ENCODE results near the gene MICAL2.
A peak's percentile ranks its signal among the peaks of the same experiment; 100 is the strongest.

Gene MICAL2

GRCh38 chr11:12212174-12212820 lies 101.9 kb downstream of the MICAL2 start:
- no peak for DNase-seq

- DNase-seq = peak; percentile 65
Measured at GRCh38 chr11:12212821-12213185, 102.4 kb downstream of the MICAL2 start.

- peak; percentile 79 for DNase-seq
Measured at GRCh38 chr11:12213883-12214282, 103.5 kb downstream of the MICAL2 start.

GRCh38 chr11:12214751-12215150 lies 104.4 kb downstream of the MICAL2 start:
- DNase-seq = no peak

- no peak for DNase-seq
Measured at GRCh38 chr11:12215181-12215593, 104.8 kb downstream of the MICAL2 start.

GRCh38 chr11:12216041-12216451 lies 105.7 kb downstream of the MICAL2 start:
- DNase-seq = no peak

GRCh38 chr11:12216671-12217374 lies 106.4 kb downstream of the MICAL2 start:
- DNase-seq = peak; percentile 57

- DNase-seq = no peak
Measured at GRCh38 chr11:12217879-12218278, 107.5 kb downstream of the MICAL2 start.

- DNase-seq = no peak
Measured at GRCh38 chr11:12218909-12219308, 108.5 kb downstream of the MICAL2 start.

GRCh38 chr11:12219757-12220156 lies 109.4 kb downstream of the MICAL2 start:
- DNase-seq = peak; percentile 54

- DNase-seq = no peak
Measured at GRCh38 chr11:12220305-12220704, 109.9 kb downstream of the MICAL2 start.

GRCh38 chr11:12221051-12221535 lies 110.7 kb downstream of the MICAL2 start:
- no peak for DNase-seq

- peak; percentile 73 for DNase-seq
Measured at GRCh38 chr11:12222055-12222792, 111.8 kb downstream of the MICAL2 start.

GRCh38 chr11:12223771-12224536 lies 113.6 kb downstream of the MICAL2 start:
- no peak for DNase-seq

GRCh38 chr11:12224537-12224893 lies 114.1 kb downstream of the MICAL2 start:
- DNase-seq = peak; percentile 97

GRCh38 chr11:12225046-12225739 lies 114.8 kb downstream of the MICAL2 start:
- no peak for DNase-seq

GRCh38 chr11:12226093-12226492 lies 115.7 kb downstream of the MICAL2 start:
- no peak for DNase-seq

GRCh38 chr11:12229450-12230229 lies 119.2 kb downstream of the MICAL2 start:
- no peak for DNase-seq

- DNase-seq = no peak
Measured at GRCh38 chr11:12232160-12232559, 121.8 kb downstream of the MICAL2 start.

GRCh38 chr11:12232817-12233601 lies 122.6 kb downstream of the MICAL2 start:
- peak; percentile 96 for DNase-seq

- DNase-seq = no peak
Measured at GRCh38 chr11:12233602-12233925, 123.2 kb downstream of the MICAL2 start.
